ENCODE data around the gene ASPRV1.
"Not testable (repeated sequence)": the region's sequence is repeated elsewhere in the genome, so short reads cannot be mapped to it uniquely, and the experiment has no call there.

Gene ASPRV1

DNA sequence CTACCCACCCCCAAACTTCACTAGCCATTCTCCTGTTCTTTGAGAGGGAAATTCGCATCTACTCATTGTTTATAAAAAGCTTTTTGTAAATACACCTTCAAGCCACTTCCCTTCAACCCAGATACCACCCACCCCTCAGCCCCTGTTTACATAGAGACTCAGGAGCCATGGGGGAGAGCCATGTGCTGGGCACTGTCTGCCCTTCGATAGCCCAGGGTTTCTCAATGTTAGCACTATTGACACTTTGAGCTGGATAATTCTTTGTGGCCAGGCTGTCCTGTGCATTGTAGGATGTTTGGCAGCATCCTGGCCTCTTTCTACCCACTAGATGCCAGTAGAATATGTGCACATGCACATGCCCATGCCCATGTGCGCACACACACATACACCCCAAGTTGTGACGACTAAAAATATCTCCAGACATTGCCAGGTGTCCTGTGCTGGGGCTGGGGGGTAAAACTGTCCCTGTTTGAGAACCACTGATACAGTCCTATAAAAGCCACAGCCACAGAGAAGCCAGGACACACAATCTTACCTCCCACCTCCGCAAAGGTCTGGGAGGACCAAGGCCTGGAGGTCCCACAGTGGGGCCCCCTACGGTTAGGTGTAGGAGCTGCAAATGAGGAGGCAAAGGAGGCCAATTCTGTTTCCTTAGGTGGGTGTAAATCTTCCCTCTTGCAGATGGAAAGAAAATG lies 44.5 kb upstream of the ASPRV1 start:
- no peak overlapping the region for H3K4me3 ChIP-seq (ENCODE audit: low read depth, low read length)
- TF ChIP-seq, protein P1, sequence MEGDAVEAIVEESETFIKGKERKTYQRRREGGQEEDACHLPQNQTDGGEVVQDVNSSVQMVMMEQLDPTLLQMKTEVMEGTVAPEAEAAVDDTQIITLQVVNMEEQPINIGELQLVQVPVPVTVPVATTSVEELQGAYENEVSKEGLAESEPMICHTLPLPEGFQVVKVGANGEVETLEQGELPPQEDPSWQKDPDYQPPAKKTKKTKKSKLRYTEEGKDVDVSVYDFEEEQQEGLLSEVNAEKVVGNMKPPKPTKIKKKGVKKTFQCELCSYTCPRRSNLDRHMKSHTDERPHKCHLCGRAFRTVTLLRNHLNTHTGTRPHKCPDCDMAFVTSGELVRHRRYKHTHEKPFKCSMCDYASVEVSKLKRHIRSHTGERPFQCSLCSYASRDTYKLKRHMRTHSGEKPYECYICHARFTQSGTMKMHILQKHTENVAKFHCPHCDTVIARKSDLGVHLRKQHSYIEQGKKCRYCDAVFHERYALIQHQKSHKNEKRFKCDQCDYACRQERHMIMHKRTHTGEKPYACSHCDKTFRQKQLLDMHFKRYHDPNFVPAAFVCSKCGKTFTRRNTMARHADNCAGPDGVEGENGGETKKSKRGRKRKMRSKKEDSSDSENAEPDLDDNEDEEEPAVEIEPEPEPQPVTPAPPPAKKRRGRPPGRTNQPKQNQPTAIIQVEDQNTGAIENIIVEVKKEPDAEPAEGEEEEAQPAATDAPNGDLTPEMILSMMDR (IDR thresholded peaks at IDR 0.05; ENCODE audit: insufficient read depth, low read depth, low read length, missing control alignments): no peak
- DNase-seq (ENCODE audit: low read depth): no peak

DNA sequence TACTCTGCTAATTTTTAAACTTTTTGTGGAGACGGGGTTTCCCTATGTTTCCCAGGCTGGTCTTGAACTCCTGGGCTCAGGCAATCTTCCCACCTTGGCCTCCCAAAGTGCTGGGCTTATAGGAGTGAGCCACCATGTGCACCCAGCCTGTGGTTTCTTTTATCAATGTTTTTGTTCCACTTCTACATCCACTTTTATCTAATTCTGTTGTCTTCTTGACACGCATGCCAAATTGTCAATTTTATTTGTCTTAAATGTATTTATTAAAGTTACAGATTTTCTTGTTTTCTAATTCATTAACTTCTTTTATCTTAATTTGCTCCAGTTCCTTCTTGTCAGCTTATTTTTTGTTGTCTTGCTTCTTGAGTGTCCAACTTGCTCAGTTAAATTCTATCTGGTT lies 43.8 kb upstream of the ASPRV1 start:
- TF ChIP-seq, protein P1 (IDR thresholded peaks at IDR 0.05; ENCODE audit: insufficient read depth, low read depth, low read length, missing control alignments): no peak
- no peak for DNase-seq (ENCODE audit: low read depth)
- H3K4me3 ChIP-seq (ENCODE audit: low read depth, low read length): no peak overlapping the region

DNA sequence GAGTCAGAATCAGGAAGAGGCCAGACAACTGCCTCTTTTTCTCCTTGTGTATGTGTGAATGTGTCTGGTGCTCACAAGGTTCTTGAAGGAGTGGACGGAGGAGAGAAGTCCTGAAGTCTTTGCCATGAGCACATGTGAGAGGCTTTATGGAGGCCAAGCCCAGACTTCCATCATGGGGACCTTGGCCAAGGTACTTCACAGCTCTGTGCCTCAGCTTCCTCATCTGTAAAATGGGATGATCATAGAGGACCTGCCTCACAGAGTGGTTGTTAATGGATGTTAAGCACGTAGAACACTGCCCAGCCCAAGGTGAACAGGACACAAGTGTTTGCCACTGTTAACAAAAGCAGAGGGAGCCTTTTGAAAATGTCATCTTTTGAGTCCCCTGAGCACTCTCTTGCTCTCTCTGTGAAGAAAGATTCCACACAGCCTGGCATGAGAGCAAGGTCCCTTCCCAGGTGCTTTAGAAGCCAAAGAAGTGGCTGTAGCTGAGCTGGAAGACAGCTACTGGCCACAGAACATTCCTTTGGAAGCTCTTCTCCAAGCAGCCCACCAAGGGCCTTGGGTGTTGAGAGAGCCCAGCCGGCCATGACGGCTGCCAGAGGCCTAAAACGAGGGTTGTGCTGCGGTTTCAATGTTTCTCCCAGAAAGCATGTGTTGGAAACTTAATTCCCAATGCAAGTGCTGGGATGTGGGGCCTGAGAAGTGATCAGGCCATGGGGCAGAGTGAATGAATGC lies 41.8 kb upstream of the ASPRV1 start:
- TF ChIP-seq, protein P1 (IDR thresholded peaks at IDR 0.05; ENCODE audit: insufficient read depth, low read depth, low read length, missing control alignments): no peak
- no peak for DNase-seq (ENCODE audit: low read depth)
- H3K4me3 ChIP-seq (ENCODE audit: low read depth, low read length): no peak overlapping the region

DNA sequence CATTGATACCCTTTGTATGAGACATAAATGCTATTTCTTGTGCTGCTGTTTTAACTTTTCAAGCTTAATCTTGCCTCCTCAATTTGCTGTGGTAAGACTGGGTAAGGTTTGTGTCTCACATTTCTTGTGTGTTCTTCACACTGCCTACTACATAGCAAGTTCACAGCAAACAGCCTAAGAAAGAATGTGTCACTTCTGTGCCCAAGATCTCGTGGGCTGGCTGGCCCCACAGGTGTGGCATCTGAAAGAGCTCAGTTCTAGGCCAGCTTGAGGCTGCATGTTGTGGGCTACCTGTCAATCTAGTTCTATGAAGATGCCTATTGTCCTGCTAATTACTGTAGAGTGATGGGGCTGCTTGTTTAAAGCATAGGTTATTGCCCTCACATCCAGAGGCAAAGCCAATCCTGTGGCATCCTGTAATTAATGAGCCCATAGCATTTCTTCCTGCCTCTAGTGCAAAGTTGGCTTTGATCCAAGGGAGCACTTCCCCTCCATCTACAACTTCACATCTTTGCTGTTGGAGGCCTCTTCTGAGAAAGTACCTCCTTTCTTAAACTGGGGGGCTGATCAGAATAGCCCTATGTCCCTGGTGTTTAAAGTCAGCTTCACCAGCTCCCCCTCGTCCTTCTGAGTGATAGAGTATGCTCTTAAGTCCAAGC lies 40.9 kb upstream of the ASPRV1 start:
- H3K4me3 ChIP-seq (ENCODE audit: low read depth, low read length): no peak overlapping the region
- TF ChIP-seq, protein P1 (IDR thresholded peaks at IDR 0.05; ENCODE audit: insufficient read depth, low read depth, low read length, missing control alignments): no peak
- peak; percentile 14 for DNase-seq (ENCODE audit: low read depth)

DNA sequence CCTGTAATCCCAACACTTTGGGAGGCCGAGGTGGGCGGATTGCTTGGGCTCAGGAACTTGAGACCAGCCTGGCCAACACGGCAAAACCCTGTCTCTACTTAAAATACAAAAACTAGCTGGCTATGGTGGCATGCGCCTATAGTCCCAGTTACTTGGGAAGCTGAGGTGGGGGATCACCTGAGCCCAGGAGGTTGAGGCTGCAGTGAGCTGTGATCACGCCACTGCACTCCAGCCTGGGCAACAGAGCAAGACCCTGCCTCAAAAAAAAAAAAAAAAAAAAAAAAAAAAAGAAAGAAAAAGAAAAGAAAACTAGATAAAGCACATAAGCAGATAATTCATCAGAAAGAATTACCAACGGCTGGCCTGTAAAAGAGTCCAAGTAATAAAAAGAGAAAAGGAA lies 39.1 kb upstream of the ASPRV1 start:
- H3K4me3 ChIP-seq (ENCODE audit: low read depth, low read length); DNase-seq (ENCODE audit: low read depth): not testable (repeated sequence)

DNA sequence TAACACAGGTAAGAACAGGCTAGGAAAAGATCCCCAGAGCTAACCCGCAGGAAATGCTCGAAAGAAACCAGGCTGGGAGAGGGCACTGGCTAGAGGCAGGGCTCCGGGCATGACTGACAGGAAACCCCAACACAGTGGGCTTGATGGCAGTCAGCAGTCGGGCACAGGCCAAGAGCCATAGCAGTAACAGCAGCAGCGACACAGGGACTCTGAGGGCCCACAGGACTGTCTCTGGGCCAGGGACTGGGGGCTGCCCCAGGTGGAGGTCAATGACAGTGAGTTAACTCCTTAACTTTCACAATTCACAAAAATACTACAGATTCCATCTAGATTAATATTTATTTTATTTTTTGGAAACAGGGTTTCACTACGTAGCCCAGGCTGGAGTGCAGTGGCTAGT lies 37.3 kb upstream of the ASPRV1 start:
- no peak for DNase-seq (ENCODE audit: low read depth)
- TF ChIP-seq, protein P1 (IDR thresholded peaks at IDR 0.05; ENCODE audit: insufficient read depth, low read depth, low read length, missing control alignments): no peak
- H3K4me3 ChIP-seq (ENCODE audit: low read depth, low read length): no peak overlapping the region

Data from GM12865 (cell line).